HFF-Myc (cell line): Measurements from ENCODE around the gene HOMER1.
"Not testable (repeated sequence)": the region's sequence is repeated elsewhere in the genome, so short reads cannot be mapped to it uniquely, and the experiment has no call there.

ENCODE experiments used
- DNase-seq: peaks from one replicate; pipeline ENCODE4 v3.0.0-alpha.2; 2011; ENCODE audit warnings: low read depth; ENCODE audit errors: extremely low read depth
- H3K4me3 ChIP-seq: replicated peaks from 2 replicates; pipeline ENCODE4 v1.5.1; 2011; ENCODE audit warnings: low read depth, mild to moderate bottlenecking, control low read depth, low read length
- TF ChIP-seq, protein P1 (sequence below): IDR thresholded peaks from 2 replicates; pipeline ENCODE4 v1.5.1; 2012; ENCODE audit warnings: mild to moderate bottlenecking, low read depth, low read length, control low read depth; ENCODE audit errors: missing control alignments

The HOMER1 gene

DNA sequence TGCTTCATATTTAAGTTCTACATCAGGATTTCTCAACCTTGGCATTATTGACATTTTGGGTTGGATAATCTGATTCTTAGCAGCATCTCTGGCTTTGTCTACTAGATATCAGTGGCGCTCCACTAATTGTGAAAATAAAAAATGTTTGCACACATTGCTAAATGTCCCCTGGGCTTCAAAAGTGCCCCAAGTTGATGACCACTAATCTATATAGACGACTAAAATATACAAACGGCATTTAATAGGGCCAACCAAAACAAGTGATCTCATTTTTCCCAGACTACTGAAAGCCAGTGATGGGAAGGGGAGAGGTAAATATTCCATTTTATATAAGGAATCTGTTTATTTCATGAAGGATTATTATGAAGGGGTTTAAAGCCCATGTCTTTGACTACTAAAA lies 118.6 kb downstream of the HOMER1 start:
- TF ChIP-seq, protein P1, sequence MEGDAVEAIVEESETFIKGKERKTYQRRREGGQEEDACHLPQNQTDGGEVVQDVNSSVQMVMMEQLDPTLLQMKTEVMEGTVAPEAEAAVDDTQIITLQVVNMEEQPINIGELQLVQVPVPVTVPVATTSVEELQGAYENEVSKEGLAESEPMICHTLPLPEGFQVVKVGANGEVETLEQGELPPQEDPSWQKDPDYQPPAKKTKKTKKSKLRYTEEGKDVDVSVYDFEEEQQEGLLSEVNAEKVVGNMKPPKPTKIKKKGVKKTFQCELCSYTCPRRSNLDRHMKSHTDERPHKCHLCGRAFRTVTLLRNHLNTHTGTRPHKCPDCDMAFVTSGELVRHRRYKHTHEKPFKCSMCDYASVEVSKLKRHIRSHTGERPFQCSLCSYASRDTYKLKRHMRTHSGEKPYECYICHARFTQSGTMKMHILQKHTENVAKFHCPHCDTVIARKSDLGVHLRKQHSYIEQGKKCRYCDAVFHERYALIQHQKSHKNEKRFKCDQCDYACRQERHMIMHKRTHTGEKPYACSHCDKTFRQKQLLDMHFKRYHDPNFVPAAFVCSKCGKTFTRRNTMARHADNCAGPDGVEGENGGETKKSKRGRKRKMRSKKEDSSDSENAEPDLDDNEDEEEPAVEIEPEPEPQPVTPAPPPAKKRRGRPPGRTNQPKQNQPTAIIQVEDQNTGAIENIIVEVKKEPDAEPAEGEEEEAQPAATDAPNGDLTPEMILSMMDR = no peak
- H3K4me3 ChIP-seq = no peak overlapping the region
- DNase-seq = no peak

DNA sequence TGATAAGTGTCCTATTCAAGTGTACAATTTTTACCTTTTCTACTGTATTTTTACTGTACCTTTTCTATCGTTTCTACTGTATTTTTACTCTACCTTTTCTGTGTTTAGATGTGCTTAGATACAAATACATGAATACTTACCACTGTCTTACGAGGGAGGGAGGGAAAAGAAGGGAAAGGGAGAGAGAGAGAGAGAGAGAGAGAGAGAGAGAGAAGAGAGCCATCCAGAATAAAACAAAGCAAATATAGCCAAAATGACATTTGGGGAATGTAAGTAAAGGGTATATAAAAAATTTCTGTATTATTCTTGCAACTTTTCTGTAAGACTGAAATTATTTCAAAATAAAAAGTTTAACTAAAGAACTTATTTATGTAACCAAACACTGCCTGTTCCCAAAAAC lies 121.2 kb downstream of the HOMER1 start:
- DNase-seq = no peak
- TF ChIP-seq, protein P1 = no peak
- H3K4me3 ChIP-seq = no peak overlapping the region

DNA sequence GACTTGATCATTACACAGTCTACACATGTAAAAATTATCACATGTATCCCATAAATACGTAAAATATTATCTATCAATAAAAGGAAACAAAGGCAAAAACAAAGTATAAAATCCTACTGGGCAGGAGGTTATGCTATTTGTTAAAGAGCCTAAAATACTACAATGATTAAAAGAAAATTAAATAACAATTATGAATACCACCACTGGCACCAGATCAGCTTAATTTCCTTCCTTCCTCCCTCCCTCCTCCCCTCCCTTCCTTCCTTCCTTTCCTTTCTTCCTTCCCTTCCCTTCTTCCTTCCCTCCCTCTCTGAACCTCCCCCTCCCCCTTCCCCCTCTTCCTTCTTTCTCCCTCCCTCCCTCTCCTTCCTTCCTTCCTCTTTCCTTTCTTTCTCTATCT lies 127.3 kb downstream of the HOMER1 start:
- TF ChIP-seq, protein P1 = no peak
- no peak for DNase-seq
- no peak overlapping the region for H3K4me3 ChIP-seq

DNA sequence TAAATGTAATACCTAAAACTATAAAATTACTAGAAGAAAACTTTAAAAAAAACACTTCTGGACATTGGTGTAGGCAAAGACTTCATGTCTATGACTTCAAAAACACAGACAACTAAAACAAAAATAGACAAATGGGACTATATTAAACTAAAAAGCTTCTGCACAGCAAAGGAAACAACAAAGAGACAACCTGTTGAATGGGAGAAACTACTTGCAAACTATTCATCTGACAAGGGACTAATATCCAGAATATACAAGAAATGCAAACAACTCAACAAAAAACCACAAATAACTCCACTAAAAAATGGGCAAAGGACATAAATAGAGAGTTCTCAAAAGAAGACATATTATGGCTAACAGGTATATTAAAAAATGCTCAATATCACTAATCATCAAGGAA lies 128.8 kb downstream of the HOMER1 start:
- not testable (repeated sequence) for H3K4me3 ChIP-seq, DNase-seq

DNA sequence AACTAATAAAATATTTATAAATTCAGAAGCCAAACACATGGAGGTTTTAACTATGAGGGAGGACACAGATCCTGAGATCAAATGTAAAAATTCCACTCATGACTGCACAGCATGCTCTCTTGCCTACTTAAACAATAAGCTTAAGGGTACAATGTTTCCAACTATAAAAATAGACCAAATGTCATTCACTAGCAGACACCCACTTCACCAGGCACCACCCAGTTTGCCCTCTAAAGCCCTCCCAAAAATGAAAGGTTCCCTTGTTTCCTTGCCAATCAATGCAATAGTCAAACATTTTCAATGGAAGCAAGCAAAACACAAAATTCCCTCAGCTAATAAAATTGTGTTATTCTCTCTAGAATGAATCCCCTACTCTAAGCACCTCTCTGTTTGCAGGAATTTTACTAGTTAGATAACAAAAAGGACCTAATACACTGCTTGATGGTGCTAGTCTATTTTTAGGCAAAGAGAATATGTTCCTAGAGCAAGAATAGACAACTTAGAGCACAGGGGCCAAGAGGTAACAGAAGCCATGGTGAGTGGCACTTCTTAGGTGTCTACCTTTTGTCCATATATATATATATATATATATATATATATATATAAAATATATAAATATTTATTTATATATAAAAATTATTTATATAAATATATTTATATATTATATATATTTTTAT lies 135.3 kb downstream of the HOMER1 start:
- DNase-seq = no peak
- TF ChIP-seq, protein P1 = no peak
- no peak overlapping the region for H3K4me3 ChIP-seq

DNA sequence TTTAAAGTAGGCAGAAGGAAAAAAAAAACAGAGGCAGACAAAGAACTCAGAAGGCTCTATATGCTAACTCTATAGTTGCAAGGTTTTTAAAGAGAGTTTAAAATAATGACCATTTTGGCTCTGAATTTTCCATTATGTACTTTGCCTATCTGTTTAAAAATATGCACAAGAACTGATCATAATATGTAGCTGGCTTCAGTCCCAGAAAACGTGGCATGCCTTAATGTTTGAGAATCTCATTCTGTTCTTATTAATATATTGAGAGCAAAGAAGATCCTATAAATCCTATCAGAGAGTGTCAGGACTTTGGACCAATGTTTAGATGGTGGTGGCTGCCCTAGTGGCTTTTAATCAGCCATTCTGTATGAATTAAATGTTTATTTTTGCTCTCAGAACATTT lies 156.5 kb downstream of the HOMER1 start:
- TF ChIP-seq, protein P1 = no peak
- no peak overlapping the region for H3K4me3 ChIP-seq
- DNase-seq = no peak

DNA sequence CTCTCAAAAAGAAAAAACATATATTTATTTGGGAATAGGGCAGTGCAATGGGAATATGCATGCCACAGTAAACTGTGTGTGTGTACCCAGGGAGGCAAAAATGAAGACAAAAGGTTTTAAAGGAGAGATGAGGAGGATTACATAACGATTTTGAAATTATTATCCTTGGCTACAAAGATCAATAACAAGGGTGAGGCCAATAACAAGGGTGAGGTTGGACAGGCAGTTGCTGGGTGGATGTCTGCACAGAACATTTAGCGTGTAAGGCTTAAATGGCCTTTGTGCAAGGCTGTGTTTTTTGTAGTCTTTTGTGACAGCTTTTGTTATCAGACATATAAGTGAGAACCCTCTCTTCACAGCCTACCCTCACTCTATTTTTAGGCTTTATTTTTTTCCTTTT lies 164.1 kb downstream of the HOMER1 start:
- TF ChIP-seq, protein P1 = no peak
- no peak overlapping the region for H3K4me3 ChIP-seq

More for the DNA sequence above, 164.1 kb downstream of the HOMER1 start:
- no peak for DNase-seq
